AG04449 (cell line): ENCODE results near the gene GPR146.

Source experiments
- CTCF ChIA-PET: fragments of 350-600 bp; formaldehyde crosslinking; extraction: SDS; loops from one replicate; lab custom pipeline; 2021; ENCODE audit warnings: antibody characterized with exemption; lab: Yijun Ruan, JAX
- POLR2A ChIA-PET: fragments of 400-600, 350-600 bp; formaldehyde crosslinking; extraction: SDS; loops from one replicate; lab custom pipeline; 2020; ENCODE audit warnings: antibody characterized with exemption, inconsistent platforms; lab: Yijun Ruan, JAX
- DNase-seq: peaks from one replicate; pipeline ENCODE4 v3.0.0-alpha.2; 2010; ENCODE audit warnings: low read depth, low spot score
- H3K4me3 ChIP-seq: 2 replicates; pipeline ENCODE4 v1.5.1; 2011; ENCODE audit warnings: low read depth, mild to moderate bottlenecking, control low read depth, low read length
- TF ChIP-seq, protein P1 (sequence below): IDR thresholded peaks from one replicate; pipeline ENCODE4 v1.5.1; 2011; ENCODE audit warnings: mild to moderate bottlenecking, moderate library complexity, low read length, control low read depth, inconsistent platforms; ENCODE audit not compliant: insufficient read depth; ENCODE audit errors: missing control alignments

The GPR146 gene

DNA sequence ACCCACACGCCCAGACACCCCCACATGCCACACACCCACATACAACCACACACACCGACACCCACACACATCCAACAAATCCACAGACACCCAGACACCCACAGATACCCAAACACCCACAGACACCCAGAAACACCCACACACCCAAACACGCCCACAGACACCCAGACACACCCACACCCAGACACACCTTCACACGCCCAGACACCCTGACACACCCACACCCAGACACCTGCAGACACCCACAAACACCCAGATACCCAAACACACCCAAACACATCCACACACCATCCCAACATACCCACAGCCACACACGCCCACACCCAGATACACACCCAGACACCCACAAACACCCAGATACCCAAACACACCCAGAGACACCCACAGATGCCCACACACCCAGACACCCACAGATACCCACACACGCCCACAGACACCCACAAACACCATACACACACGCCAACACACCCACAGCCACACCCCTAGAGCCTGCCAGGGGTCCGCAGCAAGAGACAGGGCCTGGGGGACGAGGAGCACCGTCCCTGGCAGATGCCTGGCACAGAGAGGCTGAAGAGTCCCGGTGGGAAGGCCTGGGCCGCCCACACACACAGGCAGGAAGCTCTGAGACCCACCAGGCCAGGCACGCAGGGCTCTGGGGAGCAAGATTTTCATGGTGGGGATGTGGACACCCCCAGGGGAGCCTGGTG, 32.9 kb upstream of the GPR146 start:
- POLR2A ChIA-PET: no interaction called here
- CTCF ChIA-PET: interaction anchor here (1.4 to 3.5 kb wide), 2 partner anchors 14 to 19 kb away, joined by 4 to 22 read pairs; no protein-coding TSS in a partner anchor
- no peak overlapping the region for H3K4me3 ChIP-seq
- DNase-seq: no peak
- TF ChIP-seq, protein P1, sequence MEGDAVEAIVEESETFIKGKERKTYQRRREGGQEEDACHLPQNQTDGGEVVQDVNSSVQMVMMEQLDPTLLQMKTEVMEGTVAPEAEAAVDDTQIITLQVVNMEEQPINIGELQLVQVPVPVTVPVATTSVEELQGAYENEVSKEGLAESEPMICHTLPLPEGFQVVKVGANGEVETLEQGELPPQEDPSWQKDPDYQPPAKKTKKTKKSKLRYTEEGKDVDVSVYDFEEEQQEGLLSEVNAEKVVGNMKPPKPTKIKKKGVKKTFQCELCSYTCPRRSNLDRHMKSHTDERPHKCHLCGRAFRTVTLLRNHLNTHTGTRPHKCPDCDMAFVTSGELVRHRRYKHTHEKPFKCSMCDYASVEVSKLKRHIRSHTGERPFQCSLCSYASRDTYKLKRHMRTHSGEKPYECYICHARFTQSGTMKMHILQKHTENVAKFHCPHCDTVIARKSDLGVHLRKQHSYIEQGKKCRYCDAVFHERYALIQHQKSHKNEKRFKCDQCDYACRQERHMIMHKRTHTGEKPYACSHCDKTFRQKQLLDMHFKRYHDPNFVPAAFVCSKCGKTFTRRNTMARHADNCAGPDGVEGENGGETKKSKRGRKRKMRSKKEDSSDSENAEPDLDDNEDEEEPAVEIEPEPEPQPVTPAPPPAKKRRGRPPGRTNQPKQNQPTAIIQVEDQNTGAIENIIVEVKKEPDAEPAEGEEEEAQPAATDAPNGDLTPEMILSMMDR: no peak

DNA sequence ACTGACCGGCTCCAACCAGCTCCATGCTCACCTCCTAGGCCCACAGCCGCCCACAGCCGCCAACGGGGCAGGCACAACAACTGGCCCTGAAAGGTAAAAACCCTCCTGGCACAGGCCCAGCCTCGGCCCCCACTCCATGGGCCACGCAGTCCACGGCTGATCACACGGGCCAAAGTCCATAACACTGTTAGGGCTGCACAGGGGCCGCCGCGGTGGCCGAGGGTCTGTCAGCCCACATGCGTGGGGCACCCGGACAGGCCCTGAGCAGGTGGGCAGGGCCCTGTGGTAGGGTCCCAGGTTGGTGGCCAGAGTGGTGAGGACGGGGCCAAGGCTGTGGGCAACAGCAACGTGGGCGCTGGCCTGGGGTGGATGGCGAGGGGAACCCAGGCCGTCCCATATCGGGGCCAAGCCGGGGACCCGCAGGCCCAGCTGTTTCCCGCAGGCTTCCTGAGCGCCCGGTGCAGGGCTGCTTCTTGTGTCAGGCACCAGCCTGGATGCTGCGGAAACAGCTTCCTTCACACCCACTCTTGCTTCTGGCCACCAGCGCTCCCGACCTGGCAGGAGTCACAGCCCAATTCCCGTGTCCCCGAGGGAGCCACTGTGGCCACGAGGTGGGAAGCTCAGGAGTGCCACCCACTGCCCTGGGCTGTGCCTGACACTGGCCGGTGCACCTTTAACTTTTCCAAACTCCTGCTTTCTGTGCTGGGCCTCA, 32.2 kb upstream of the GPR146 start:
- TF ChIP-seq, protein P1: no peak
- DNase-seq: no peak
- ChIA-PET POLR2A (no interaction called here), CTCF (interaction anchor here (1.2 to 3.5 kb wide), 3 partner anchors 13 to 74 kb away, joined by 3 to 22 read pairs (median 4); no protein-coding TSS in a partner anchor)
- no peak overlapping the region for H3K4me3 ChIP-seq

DNA sequence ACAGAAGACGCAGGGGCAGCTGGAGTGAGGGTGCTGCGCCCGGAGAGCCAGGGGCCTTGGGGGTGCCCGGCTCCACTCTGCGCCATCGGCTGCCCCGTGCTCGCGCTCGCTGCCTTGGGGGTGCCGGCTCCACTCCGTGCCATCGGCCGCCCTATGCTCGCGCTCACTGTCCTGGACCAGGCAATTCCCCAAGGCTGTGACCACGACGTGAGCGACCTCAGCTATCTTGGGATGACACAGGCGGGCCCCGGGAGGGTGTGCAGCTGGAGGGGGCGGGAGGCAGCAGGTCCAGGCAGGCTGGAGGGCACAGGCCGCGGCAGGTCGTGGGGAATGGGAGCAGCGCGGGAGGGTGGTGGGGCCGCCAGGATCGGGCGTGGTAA, 31.6 kb upstream of the GPR146 start:
- CTCF ChIA-PET: interaction anchor here (1.2 to 3.5 kb wide), 3 partner anchors 13 to 73 kb away, joined by 3 to 22 read pairs (median 4); no protein-coding TSS in a partner anchor
- TF ChIP-seq, protein P1: no peak
- DNase-seq: no peak
- H3K4me3 ChIP-seq: no peak overlapping the region
- POLR2A ChIA-PET: no interaction called here

DNA sequence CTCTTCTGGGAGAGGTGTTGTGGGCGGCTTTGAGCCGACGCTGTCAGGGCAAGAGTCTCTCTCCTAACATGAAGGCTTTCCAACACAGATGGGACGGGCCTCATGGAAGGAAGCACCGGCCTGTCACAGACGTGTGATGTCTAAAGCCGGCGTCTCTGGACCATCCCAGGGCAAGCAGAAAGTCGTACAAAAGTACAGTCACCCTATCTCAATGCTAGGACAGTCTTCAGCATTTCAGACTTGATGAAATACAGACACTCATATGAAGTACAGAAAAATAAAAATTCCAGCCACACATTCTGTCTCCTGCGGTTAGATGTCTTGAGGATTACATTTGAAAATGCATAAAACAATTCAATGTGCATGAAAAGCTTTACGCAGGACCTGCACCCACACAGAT, 30.8 kb upstream of the GPR146 start:
- TF ChIP-seq, protein P1: no peak
- H3K4me3 ChIP-seq: no peak overlapping the region
- POLR2A ChIA-PET: no interaction called here
- DNase-seq: no peak
- CTCF ChIA-PET: interaction anchor here (1.1 to 3.5 kb wide), 5 partner anchors 17 to 73 kb away, joined by 3 to 22 read pairs (median 3); partner anchors contain the start of gene GPR146

DNA sequence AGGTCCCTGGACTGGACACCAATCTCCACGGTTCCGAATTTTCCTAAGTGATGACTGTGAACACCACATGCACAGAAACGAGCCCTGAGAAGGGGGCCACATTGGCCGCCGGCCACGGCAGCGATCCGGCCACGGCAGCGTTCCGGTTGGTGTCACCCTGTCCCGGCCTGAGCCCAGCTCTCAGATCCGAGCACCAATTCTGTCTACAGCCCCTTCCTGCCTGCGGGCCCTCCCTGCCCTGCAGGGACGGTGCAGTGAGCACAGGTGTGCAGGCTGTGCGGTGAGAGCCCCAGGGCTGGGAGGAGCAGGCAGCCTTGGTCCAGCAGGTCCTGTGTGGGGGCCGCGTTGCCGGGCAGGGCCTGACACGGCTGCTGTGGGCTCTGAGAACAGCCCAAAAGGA, 29.7 kb upstream of the GPR146 start:
- CTCF ChIA-PET: interaction anchor here (1.1 to 3.5 kb wide), 3 partner anchors 18 to 26 kb away, joined by 3 to 22 read pairs (median 3); no protein-coding TSS in a partner anchor
- POLR2A ChIA-PET: no interaction called here
- TF ChIP-seq, protein P1: no peak
- DNase-seq: no peak
- no peak overlapping the region for H3K4me3 ChIP-seq
